ENCODE measurements around the gene REXO4. TPM values are rescaled to one million over a fixed set of nuclear protein-coding genes. Genes with fewer than 3 reads are reported as not detected.

Gene REXO4
- total RNA-seq, 1 donor from 2014 or later, result 33.3 TPM

GRCh38 chr9:133443248-133443647 lies 25.4 kb upstream of the REXO4 start:
- H3K27ac Mint-ChIP-seq, result no peak overlapping the region
- CTCF ChIA-PET, result no interaction called here
- no peaks in the 10 kb centered on the region for H3K9me3 Mint-ChIP-seq
- H3K4me3 Mint-ChIP-seq, result no peak overlapping the region
- ATAC-seq (ENCODE audit: low read depth), result no peak
- H3K36me3 Mint-ChIP-seq (ENCODE audit: low read depth), result no peaks in the 10 kb centered on the region
- POLR2A ChIA-PET, result interaction anchor here (3.1 kb wide), 1 partner anchor 17 kb away, joined by 21 read pairs; the partner anchor contains the start of gene CACFD1
- intact Hi-C loops (cut with micrococcal nuclease), result no loop called here
- H3K27me3 Mint-ChIP-seq, result no peaks in the 10 kb centered on the region
- no peak for DNase-seq
- peaks cover 26% of the 10 kb centered on the region for H3K4me1 Mint-ChIP-seq
- no peak for TF ChIP-seq CTCF (IDR thresholded peaks at IDR 0.05)

GRCh38 chr9:133441571-133441970 lies 23.8 kb upstream of the REXO4 start:
- H3K4me1 Mint-ChIP-seq, result peaks cover 30% of the 10 kb centered on the region
- no peaks in the 10 kb centered on the region for H3K27me3 Mint-ChIP-seq
- peak overlapping the region; percentile 41 for H3K4me3 Mint-ChIP-seq
- no peaks in the 10 kb centered on the region for H3K9me3 Mint-ChIP-seq
- DNase-seq, result no peak
- peak overlapping the region; percentile 92 for H3K27ac Mint-ChIP-seq
- ChIA-PET POLR2A (interaction anchor here (1.4 to 3.1 kb wide), 2 partner anchors 19 to 22 kb away, joined by 4 to 21 read pairs; partner anchors contain the start of gene CACFD1), CTCF (no interaction called here)
- no peak for ATAC-seq (ENCODE audit: low read depth)
- H3K36me3 Mint-ChIP-seq (ENCODE audit: low read depth), result no peaks in the 10 kb centered on the region
- intact Hi-C loops (cut with micrococcal nuclease), result loop anchor here (1.0 to 2.0 kb wide), 3 partner anchors 12 to 21 kb away; partner anchors contain the start of gene CACFD1
- no peak for TF ChIP-seq CTCF (IDR thresholded peaks at IDR 0.05)

GRCh38 chr9:133440874-133441273 lies 23.1 kb upstream of the REXO4 start:
- no peak overlapping the region for H3K4me3 Mint-ChIP-seq
- peaks cover 30% of the 10 kb centered on the region for H3K4me1 Mint-ChIP-seq
- peak; percentile 34 for DNase-seq
- H3K27ac Mint-ChIP-seq, result peak overlapping the region; percentile 92
- intact Hi-C loops (cut with micrococcal nuclease), result loop anchor here (1.0 to 2.0 kb wide), 3 partner anchors 12 to 20 kb away; partner anchors contain the start of gene CACFD1
- peak; percentile 98 for ATAC-seq (ENCODE audit: low read depth)
- CTCF ChIA-PET, result no interaction called here
- POLR2A ChIA-PET, result interaction anchor here (0.6 to 3.1 kb wide), 6 partner anchors 12 to 38 kb away, joined by 3 to 21 read pairs (median 4); partner anchors contain the start of genes CACFD1, REXO4 and SLC2A6
- H3K27me3 Mint-ChIP-seq, result no peaks in the 10 kb centered on the region
- H3K36me3 Mint-ChIP-seq (ENCODE audit: low read depth), result no peaks in the 10 kb centered on the region
- H3K9me3 Mint-ChIP-seq, result no peaks in the 10 kb centered on the region
- TF ChIP-seq CTCF (IDR thresholded peaks at IDR 0.05), result no peak

GRCh38 chr9:133439337-133439736 lies 21.5 kb upstream of the REXO4 start:
- Mint-ChIP-seq H3K36me3 (ENCODE audit: low read depth) (no peaks in the 10 kb centered on the region), H3K4me3 (no peak overlapping the region), H3K4me1 (peaks cover 30% of the 10 kb centered on the region), H3K9me3 (no peaks in the 10 kb centered on the region), H3K27me3 (no peaks in the 10 kb centered on the region), H3K27ac (no peak overlapping the region)
- ATAC-seq (ENCODE audit: low read depth) (no peak), DNase-seq (no peak)
- intact Hi-C loops (cut with micrococcal nuclease), result no loop called here
- TF ChIP-seq CTCF (IDR thresholded peaks at IDR 0.05), result no peak
- ChIA-PET POLR2A (interaction anchor here (1.3 kb wide), 1 partner anchor 20 kb away, joined by 3 read pairs; the partner anchor contains the start of gene CACFD1), CTCF (no interaction called here)

GRCh38 chr9:133437753-133438531 lies 20.1 kb upstream of the REXO4 start:
- H3K9me3 Mint-ChIP-seq, result no peaks in the 10 kb centered on the region
- DNase-seq, result no peak
- intact Hi-C loops (cut with micrococcal nuclease), result no loop called here
- H3K36me3 Mint-ChIP-seq (ENCODE audit: low read depth), result no peaks in the 10 kb centered on the region
- ChIA-PET POLR2A (interaction anchor here (1.3 kb wide), 1 partner anchor 22 kb away, joined by 3 read pairs; the partner anchor contains the start of gene CACFD1), CTCF (no interaction called here)
- H3K27ac Mint-ChIP-seq, result peak overlapping the region; percentile 50
- no peak overlapping the region for H3K4me3 Mint-ChIP-seq
- no peak for TF ChIP-seq CTCF (IDR thresholded peaks at IDR 0.05)
- ATAC-seq (ENCODE audit: low read depth), result peak; percentile 12
- no peaks in the 10 kb centered on the region for H3K27me3 Mint-ChIP-seq
- peaks cover 30% of the 10 kb centered on the region for H3K4me1 Mint-ChIP-seq

All from activated B cell treated with CpG ODN at 0.5 μM for 24 hours (primary cell).